OCI-LY7 (cell line): ENCODE results near the gene APLP2.

Experiments
- CTCF ChIP-seq: fragments of 200-600 bp; sonication (generic); conservative IDR thresholded peaks from 2 replicates; pipeline ENCODE4 v1.5.1; 2014; ENCODE audit warnings: mild to moderate bottlenecking, antibody characterized with exemption, low read length, moderate library complexity, mixed read lengths
- EZH2phosphoT487 ChIP-seq: fragments of 200-600 bp; sonication (generic); IDR thresholded peaks from 2 replicates; pipeline ENCODE4 v1.6.1; 2018; ENCODE audit warnings: low read depth, borderline replicate concordance, mild to moderate bottlenecking, mixed run types, antibody characterized with exemption, low read length, moderate library complexity, mixed read lengths

GRCh38 chr11:130025371-130025770, 44.3 kb upstream of the APLP2 start:
- TF ChIP-seq CTCF (no peak), EZH2phosphoT487 (no peak)
